Omental fat pad (tissue), 4 donors: ENCODE data around the gene ZFAND4. TPM values are rescaled to one million over a fixed set of nuclear protein-coding genes. Genes with fewer than 3 reads are reported as not detected.
"Not testable (repeated sequence)": the region's sequence is repeated elsewhere in the genome, so short reads cannot be mapped to it uniquely, and the experiment has no call there.

Experiments used
- ATAC-seq: fragments of 150-250 bp; one replicate; pipeline ENCODE4 v1.9.1; 2016; ENCODE audit warnings: mild to moderate bottlenecking, moderate library complexity; ENCODE audit not compliant: low FRiP score
- DNase-seq: peaks from one replicate; pipeline ENCODE4 v3.0.0-alpha.2; 2019; ENCODE audit warnings: low spot score
- CTCF ChIP-seq, 3 donors: fragments of 450-650 bp; IDR thresholded peaks; one replicate each; pipeline ENCODE4 v1.5.1; 2016 to 2017; ENCODE audit warnings: antibody characterized with exemption in 3 of 3, mild to moderate bottlenecking in 3 of 3, moderate library complexity in 2 of 3
- total RNA-seq, 4 donors: library from RNA; depleted of rRNA; stranded (reverse); fragments of >200 nt; gene quantifications; one replicate each; pipeline ENCODE4 v1.1.0, GENCODE V29; 2016

The ZFAND4 gene
- total RNA-seq, 4 donors from 2014 or later, result 8.8 to 14.0 (median 12.9) TPM

GRCh38 chr10:45660876-45661411 lies 11.6 kb downstream of the ZFAND4 start:
- ATAC-seq (no peak), DNase-seq (no peak)
- no peak for TF ChIP-seq CTCF (IDR thresholded peaks at IDR 0.05)

DNA sequence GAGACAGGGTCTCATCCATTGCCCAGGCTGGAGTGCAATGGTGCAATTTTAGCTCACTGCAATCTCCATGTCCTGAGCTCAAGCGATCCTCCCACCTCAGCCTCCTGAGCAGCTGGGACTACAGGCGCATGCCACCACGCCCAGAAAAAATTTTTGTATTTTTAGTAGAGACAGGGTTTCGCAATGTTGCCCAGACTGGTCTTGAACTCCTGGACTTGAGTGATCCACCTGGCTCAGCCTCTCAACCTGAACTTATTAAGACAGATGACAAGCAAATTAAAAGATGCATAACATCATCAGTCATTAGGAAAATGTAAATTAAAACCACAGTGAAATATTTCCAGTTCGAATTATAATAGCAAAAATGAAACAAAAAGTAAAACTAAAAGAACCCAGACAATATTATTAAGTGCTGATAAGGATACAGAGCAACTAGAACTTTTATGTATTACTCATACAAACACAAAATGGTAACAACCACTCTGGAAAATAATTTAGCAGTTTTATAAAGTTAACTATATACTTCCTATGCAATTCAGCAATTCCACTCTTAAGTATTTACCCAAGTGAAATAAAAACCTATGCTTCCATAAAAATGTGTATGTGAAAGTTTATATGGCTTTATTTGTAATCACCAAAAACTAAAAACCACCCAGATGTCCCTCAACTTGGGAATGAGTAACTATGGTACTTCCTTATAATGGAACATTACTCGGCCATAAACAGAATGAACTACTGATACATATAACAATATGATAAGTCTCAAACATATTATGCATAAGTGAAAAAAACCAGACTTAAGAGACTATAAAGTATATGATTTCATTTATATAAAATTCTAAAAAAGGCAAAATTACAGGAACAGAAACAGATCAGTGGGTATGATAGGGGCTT lies 15.3 kb downstream of the ZFAND4 start:
- no peak for TF ChIP-seq CTCF (IDR thresholded peaks at IDR 0.05)
- ATAC-seq (no peak), DNase-seq (no peak)

GRCh38 chr10:45655219-45655618 lies 17.4 kb downstream of the ZFAND4 start:
- no peak for TF ChIP-seq CTCF (IDR thresholded peaks at IDR 0.05)
- ATAC-seq (no peak), DNase-seq (no peak)

DNA sequence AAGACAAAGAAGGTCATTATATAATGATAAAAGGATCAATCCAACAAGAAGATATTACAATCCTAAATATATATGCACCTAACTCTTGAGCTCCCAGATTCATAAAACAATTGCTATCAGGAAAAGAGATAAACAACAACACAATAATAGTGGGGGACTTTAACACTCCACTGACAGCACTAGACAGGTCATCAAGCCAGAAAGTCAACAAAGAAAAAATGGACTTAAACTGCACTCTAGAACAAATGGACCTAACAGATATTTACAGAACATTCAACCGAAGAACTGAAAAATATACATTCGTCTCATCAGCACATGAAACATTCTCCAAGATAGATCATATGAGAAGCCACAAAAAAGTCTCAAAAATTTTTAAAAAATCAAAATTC lies 17.8 kb downstream of the ZFAND4 start:
- ATAC-seq, DNase-seq: not testable (repeated sequence)

DNA sequence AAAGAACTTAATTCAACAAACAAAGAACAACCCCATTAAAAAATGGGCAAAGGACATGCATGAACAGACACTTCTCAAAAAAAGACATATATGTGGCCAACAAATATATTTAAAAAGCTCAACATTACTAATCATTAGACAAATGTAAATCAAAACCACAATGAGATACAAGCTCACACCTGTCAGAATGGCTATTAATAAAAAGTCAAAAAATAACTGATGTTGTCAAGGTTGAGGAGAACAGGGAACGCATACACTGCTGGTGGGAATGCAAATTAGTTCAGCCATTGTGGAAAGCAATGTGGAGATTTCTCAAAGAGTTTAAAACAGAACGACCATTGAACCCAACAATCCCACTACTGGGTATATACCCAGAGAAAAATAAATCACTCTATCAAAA lies 19.1 kb downstream of the ZFAND4 start:
- ATAC-seq, result no peak
- DNase-seq, result no peak
- no peak for TF ChIP-seq CTCF (IDR thresholded peaks at IDR 0.05)

GRCh38 chr10:45652511-45652910 lies 20.1 kb downstream of the ZFAND4 start:
- ATAC-seq (no peak), DNase-seq (no peak)
- TF ChIP-seq CTCF (IDR thresholded peaks at IDR 0.05), result no peak

DNA sequence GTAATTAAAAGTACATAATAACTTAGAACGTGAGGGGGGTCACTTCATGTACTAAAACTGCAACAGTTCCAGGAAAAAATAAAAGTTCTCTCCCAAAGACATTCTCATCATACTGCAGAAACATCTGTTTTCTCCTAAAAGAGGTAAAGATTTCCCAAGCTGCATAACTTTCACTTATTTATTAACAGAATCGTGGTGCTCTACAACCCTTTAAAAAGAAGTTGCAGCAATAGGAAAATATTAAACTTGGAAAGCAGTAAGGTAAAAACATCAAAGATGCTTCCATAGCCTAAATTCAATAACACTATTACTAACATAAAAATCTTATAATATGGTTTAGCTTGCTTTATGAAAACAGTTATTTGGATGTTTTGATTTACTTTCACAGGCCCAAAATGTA lies 23.3 kb downstream of the ZFAND4 start:
- ATAC-seq, result no peak
- DNase-seq, result no peak
- no peak for TF ChIP-seq CTCF (IDR thresholded peaks at IDR 0.05)
